Measurements from ENCODE around the gene TNPO3. TPM values are rescaled to one million over a fixed set of nuclear protein-coding genes. Genes with fewer than 3 reads are reported as not detected.
"Not testable (repeated sequence)": the region's sequence is repeated elsewhere in the genome, so short reads cannot be mapped to it uniquely, and the experiment has no call there.

The TNPO3 gene
- total RNA-seq, 1 donor from 2014 or later = 96.2 TPM

GRCh38 chr7:129069021-129069420 is 14.1 kb upstream of the TNPO3 start:
- DNase-seq = no peak

DNA sequence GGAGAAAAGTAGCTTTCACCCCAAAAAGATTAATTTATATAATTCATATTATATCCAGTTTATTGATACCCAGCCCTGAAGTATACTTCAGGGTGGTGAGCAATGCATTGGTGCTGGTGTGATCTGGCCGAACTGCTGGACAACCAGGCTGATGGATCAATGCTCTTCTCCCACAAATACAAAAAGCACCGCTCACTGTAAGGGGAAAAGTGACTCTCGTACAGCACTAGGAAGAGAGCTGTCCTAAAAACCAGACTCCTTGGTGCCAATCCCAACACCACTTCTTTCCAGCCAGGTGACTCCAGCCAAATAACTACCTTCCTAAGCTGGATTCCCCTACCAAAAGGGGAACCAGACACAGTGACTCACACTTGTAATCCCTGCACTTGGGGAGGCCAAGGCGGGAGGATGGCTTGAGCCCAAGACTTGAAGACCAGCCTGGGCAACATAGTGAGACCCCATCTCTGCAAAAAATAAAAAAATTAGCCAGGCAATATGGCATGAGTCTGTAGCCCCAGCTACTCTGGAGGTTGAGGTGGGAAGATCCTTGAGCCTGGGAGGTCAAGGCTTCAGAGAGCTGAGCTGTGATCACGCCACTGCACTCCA is 13.1 kb upstream of the TNPO3 start:
- no peak for DNase-seq

DNA sequence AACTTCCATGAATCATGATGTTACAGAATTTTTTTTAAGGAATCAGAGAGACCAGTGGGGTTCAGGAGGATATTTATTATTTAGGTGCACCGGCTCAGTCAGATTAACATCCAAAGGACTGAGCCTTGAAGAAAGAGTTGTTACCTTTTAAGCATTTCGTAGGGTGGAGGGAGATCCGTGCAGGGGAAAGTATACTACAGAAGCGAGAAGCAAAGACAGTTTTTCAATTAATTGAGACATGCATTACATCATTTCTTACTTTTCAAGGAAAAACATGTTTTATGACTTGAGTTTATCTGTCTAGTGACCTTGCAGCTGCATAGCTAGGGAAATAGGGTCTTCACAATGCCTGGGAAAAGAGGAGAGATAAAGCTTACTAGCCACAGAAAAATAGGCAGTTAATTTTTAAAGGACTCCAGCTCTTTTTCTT is 12.2 kb upstream of the TNPO3 start:
- DNase-seq = not testable (repeated sequence)

GRCh38 chr7:129066290-129067131 is 11.6 kb upstream of the TNPO3 start:
- DNase-seq = no peak

- no peak for DNase-seq
These were observed 1.1 kb upstream of the TNPO3 start for GRCh38 chr7:129055861-129056464.

GRCh38 chr7:129055294-129055816 is 444 bp upstream of the TNPO3 start:
- no peak for DNase-seq

DNA sequence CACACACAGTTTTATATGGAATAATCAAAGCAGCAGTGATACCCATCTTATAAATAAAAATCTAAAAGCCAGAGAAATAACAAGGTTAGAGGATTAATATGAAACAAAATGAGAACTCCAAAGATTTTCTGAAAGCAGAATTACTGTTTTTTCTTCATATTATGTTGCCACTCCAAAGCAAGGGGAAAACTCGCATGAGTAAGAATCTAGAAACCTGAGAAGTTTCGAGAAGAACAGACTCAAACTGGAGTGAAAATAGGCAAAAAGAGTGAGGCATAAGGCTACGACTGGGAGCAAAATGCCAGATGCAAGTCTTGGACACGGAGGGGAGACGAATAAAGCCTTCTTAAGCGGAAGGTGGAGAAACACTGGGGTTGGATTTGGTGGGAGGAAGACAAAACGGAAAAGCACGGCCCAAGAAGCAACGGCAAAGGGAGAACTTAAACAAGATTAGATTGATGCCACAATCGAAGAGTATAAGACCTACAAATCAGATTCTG is 923 bp downstream of the TNPO3 start:
- DNase-seq = no peak

DNA sequence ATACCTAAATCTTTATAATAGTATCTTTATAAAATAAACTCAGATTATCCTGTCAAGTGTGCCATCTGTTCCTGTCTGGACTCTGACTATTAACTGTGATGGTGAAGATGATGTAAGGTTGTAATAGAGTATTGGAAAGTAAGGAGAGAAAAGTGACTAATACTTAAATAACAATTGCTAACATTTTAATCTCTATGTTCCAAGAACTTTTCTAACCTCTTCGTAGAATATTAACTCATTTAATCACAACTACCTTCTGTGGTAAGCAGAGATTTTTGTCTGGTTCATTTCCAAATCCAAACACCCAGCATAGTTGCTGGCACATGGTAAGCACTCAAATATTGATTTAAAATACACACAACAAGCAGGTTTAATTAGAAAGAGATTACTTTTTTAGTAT is 2.5 kb downstream of the TNPO3 start:
- DNase-seq = no peak

DNA sequence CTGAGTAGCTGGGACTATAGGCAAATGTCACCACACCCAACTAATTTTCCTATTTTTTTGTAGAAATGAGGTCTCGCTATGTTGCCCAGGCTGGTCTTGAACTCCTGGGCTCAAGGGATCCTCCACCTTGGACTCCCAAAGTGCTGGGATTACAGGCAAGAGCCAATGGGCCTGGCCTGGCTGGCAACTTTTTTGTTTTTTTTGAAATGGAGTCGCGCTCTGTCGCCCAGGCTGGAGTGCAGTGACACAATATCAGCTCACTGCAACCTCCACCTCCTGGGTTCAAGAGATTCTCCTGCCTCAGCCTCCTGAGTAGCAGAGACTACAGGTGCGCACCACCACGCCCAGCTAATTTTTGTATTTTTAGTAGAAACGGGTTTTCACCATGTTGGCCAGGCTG is 3.5 kb downstream of the TNPO3 start:
- DNase-seq = not testable (repeated sequence)

- no peak for DNase-seq
These were observed 7.2 kb downstream of the TNPO3 start for GRCh38 chr7:129047761-129048160.

DNA sequence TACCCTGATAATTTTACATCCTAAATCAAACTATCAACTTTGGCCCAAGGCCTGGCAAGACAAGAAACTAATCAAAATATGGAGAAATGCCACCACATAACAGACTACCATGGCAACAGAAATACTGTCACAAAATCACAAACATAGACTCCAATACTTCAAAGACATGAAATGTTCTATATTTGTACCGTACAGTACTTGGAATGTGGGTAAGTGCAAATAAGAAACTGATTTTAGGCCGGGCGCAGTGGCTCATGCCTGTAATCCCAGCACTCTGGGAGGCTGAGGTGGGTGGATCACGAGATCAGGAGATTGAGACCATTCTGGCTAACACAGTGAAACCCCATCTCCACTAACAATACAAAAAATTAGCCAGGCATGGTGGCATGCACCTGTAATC is 9.2 kb downstream of the TNPO3 start:
- no peak for DNase-seq

GRCh38 chr7:129043012-129043411 is 11.9 kb downstream of the TNPO3 start:
- no peak for DNase-seq

DNA sequence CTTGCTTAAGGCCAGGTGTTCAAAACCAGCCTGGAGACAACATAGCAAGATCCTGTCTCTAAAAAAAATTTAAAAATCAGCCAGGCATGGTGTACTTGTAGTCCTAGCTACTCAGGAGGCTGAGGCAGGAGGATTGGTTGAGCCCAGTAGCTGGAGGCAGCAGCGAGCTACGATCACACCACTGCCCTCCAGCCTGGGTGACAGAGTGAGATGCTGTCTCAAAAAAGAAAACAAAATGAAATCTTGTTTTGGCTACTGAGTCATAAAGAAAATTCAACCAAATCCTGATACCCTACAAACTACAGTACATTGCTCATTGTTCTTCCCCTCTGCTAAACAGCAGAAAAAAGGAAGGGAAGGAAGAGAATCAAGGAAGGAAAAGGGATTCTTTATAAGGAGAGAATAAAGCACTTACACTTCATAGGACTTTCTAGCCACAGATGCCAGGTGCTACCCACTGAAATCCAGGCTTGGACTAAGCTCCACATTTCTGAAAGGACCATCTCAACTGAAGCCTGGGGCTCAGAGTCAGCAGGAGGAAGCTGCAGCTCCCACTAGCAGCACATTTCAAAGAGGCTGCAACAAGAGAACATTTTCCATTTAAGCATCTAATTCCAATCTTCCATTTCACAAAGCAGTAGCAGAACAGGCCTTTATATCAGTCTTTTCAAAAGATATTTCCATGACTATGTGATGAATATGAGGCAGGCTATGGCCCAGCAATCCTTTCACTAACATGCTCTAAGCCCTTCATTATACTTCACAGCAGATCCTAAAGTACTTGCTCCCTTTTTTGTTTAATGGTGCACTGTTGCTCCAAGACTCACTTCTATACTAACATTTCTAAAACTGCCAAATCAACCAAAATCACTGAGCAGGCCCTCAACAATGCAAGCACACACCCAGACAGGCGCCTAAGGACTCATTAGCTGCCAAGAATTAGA is 13.5 kb downstream of the TNPO3 start:
- no peak for DNase-seq

DNA sequence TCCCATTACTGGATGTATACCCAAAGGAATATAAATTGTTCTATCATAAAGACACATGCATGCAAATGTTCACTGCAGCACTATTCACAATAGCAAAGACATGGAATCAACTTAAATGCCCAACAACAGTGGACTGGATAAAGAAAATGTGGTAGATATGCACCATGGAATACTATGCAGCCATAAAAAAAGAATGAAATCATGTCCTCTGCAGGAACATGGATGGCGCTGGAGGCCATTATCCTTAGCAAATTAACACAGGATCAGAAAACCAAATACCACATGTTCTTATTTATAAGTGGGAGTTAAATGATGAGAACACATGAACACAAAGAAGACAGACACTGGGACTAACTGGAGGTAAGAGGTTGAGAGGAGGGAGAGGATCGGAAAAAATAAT is 16.4 kb downstream of the TNPO3 start:
- not testable (repeated sequence) for DNase-seq

DNA sequence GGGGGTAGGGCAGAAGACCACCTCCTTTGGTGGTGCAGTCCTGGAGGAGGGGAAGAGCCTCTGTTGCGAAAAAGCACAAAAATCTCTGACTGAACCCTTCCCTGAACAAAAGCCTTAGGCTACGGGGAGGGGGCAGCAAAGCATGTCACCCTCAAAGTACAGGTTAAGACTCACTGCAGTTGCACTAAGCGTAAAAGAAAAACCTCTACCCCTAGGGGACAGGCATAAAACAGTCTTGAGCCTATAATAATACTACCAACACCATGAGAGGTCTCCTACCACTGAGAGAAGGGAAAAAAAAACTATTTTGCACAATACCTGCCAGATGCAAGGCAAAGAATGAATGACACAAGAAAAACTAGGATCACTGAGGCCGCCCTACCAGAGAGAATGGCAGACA is 17.3 kb downstream of the TNPO3 start:
- no peak for DNase-seq

DNA sequence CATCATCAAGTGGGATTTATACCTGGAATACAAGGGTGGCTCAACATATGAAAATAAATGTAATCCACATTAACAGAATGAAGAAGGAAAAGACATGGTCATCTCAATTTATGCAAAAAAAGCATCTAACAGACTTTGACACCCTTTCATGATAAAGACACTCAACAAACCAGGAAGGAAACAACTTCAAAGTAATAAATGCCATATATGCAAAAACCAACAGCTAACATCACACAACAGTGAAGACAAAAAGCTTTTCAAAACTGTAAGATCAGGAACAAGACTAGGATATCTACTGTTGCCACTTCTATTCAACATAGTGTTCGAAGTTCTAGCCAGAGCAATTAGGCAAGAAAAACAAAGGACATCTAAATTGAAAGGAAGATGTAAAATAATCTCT is 22.9 kb downstream of the TNPO3 start:
- DNase-seq = no peak

DNA sequence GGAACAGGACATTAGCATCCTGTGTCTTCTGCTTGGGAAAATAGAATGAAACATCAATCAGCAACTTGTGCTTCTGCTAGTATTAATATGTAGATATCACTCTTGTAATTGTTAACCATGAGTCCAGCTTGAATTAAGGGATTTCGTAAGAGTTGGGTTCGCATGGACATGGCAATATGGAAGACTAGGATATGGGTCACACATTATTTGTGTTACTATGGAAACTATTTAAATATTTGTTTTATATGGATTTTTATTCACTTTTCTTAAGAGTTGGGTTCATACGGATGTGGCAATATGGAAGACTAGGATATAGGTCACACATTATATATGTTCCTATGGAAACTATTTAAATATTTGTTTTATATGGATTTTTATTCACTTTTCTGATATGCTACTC is 24.5 kb downstream of the TNPO3 start:
- DNase-seq = no peak

DNA sequence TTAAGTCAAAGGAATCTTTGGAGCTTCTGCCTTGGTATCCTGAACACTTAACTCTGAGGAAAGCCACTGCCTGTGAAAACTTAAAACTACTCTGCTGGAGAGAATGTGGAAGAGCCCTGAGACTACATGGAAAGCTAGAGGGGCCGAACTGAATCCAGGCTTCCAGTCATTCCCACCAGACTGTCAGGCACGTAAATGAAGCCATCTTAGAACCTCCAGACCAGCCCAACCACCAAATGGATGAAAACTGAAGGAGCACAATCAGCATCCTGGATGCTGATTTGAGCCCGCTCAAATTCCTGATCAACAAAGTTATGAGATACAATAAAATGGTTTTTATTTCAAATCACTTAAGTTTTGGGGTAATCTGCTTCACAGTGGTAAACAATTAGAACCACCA is 30.8 kb downstream of the TNPO3 start:
- DNase-seq = no peak

- DNase-seq = no peak
These were observed 33.3 kb downstream of the TNPO3 start for GRCh38 chr7:129021656-129022055.

GRCh38 chr7:129017933-129018538 is 36.9 kb downstream of the TNPO3 start:
- no peak for DNase-seq

DNA sequence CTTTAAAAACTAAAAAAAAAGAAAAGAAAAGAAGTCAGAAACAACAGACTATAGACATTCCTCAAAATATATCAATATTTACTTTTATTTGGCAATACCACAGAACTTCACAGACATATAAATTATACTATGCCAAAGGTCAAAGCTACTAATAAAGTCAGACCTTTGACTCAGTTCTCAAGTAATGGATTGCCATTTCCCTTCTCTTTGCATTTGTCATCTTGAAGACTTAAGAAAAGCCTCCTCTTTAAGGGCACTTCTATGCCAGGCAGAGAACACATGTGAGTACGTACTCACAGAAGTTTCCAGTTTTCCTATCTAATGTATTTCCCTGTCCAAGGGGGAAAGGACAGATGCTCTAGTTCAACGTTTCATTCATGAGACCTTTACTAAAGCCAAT is 37.6 kb downstream of the TNPO3 start:
- DNase-seq = no peak
